GM19328 (cell line): Measurements from ENCODE around the gene ABCA9.
"Not testable (repeated sequence)": the region's sequence is repeated elsewhere in the genome, so short reads cannot be mapped to it uniquely, and the experiment has no call there.

Source experiments
- ATAC-seq: cut with Tn5 transposase; IDR thresholded peaks from one replicate; pipeline ENCODE4 v1.9.1; 2021; ENCODE audit warnings: mild to moderate bottlenecking, moderate library complexity; ENCODE audit not compliant: unreplicated experiment

The ABCA9 gene, protein sequence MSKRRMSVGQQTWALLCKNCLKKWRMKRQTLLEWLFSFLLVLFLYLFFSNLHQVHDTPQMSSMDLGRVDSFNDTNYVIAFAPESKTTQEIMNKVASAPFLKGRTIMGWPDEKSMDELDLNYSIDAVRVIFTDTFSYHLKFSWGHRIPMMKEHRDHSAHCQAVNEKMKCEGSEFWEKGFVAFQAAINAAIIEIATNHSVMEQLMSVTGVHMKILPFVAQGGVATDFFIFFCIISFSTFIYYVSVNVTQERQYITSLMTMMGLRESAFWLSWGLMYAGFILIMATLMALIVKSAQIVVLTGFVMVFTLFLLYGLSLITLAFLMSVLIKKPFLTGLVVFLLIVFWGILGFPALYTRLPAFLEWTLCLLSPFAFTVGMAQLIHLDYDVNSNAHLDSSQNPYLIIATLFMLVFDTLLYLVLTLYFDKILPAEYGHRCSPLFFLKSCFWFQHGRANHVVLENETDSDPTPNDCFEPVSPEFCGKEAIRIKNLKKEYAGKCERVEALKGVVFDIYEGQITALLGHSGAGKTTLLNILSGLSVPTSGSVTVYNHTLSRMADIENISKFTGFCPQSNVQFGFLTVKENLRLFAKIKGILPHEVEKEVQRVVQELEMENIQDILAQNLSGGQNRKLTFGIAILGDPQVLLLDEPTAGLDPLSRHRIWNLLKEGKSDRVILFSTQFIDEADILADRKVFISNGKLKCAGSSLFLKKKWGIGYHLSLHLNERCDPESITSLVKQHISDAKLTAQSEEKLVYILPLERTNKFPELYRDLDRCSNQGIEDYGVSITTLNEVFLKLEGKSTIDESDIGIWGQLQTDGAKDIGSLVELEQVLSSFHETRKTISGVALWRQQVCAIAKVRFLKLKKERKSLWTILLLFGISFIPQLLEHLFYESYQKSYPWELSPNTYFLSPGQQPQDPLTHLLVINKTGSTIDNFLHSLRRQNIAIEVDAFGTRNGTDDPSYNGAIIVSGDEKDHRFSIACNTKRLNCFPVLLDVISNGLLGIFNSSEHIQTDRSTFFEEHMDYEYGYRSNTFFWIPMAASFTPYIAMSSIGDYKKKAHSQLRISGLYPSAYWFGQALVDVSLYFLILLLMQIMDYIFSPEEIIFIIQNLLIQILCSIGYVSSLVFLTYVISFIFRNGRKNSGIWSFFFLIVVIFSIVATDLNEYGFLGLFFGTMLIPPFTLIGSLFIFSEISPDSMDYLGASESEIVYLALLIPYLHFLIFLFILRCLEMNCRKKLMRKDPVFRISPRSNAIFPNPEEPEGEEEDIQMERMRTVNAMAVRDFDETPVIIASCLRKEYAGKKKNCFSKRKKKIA (N-terminal part only)

DNA sequence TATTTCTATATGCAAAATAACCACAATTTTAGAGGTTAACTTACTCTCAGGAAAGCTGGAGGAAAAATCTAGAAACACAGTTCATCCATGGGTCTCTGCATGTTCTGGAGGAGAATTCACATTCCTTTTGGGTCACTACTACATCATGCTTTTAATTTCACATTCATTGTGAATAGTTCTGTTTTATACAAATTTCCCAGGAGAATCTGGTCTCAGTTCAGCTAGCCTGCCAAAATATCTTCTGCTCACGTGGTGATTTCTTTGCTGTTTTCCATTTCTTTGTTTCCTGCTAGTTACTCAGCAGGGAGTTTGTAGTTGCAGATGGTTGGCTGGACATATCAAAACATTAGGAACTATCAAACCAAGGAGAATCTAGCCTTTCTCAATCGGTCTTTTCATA, at the start of gene ABCA9:
Gene ABCA9, minus strand, starts transcription at position 106 of the 400 bp plus-strand sequence. CDS start 9,801 bp downstream, outside the sequence.
- ATAC-seq: no peak

DNA sequence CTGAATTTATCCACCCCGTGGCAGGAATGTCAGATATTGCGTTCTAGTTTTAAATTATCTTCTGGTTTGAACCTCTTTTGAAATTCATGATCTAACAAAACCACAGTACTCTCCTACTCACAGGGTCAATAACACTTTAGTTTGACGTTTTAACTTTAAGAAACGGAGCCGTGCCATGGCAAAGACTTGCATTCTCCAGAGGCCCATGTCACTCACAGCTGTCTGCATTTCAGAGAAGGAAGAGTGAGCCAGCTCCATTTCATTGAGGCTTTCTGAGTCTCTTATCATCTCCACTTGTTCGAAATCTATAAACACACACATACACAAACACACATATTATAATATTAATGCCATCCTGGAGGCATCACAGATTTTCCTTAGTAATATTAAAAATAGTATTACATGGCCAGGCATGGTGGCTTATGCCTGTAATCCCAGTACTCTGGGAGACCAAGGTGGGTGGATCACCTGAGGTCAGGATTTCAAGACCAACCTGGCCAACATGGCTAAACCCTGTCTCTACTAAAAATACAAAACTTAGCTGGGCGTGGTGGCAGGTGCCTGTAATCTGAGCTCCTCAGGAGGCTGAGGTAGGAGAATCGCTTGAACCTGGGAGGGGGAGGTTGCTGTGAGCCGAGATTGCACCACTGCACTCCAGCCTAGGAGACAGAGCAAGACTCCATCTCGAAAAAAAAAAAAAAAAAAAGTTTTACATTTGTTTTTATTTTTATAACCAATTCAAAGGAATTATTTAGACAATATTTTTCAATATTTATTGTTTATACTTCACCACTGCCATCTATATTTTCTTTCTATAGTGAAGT, 45.4 kb upstream of the ABCA9 start:
- ATAC-seq: no peak

DNA sequence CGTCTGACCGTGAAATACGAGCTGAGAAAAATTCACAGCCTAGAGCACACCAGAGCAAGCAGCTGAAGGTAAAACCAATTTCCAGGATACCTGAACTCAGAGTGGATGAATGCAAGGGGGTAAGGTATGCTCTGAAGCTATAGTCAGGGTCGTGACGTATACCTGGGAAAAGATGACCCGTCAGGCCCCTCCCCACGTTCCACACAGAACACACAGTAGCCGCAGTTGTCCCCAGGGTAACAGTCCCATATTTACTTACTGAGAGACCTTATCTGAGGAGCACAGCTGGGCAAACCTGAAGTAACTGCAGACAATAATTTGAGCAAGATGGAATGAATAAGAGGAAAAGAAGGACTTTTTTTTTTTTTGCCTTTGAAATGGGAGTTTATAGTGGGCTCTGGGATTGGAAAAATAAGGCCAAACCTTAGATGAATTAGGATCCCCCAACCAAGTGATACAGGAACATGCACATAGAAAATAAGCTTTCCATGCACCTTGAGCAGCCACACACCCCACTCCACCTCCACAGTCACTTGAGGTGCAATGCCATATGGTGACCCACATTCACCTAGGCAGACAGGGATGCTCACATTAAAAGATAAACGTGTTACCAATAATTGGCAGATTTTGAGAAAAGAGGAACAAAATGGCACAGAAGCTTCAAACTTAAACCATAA, 43.0 kb upstream of the ABCA9 start:
- no peak for ATAC-seq

DNA sequence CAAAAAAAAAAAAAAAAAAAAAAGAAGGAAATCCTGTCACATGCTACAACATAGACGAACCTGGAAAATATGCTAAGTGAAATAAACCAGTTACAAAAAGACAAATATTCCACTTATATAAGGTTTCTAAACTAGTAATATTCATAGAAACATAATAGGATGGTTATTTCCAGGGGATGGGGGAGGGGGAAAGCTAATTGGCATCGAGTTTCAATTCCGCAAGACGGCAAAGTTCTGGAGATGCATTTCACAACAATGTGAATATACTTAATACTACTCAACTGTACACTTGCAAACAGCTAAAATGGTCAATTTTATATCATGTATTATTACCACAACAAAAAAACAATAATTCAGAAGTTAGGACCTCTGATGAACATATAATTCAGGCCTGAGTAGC, 37.9 kb upstream of the ABCA9 start:
- no peak for ATAC-seq

DNA sequence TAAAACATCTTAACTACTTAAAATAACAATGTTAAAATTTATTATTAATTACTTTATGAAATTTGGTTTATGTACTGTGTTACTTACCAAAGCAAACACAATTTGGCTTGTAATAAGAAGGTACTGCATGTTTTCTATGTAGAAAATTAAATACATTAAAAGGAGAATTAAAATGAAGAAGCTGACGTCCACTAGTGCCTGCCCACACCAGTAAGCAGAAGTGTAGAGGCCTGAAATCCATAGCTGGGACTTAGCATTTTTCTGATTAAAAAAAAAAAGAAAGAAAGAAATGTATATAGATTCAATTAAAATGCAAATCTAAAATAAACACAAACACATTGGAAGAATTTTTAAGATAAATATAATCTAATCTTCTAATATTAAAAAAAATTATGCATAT, 35.8 kb upstream of the ABCA9 start:
- ATAC-seq: no peak

DNA sequence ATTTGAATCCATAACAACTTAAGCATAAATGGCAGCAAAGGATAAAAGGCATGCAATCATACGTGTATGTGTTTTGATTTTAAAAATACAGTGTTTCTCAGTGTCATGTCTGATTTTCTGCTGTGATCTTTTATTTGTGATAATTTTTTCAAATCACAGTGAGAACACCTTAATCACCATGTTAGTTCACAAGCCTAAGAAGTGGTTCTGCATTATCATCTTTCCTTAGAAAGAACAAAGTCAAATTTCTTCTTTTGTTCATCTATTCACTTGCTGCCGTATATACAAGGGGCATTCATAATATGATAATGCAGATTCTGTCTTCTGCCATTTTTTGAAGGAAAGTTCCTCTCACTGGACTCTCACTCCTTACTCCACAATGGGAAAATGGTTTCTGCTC, 33.3 kb upstream of the ABCA9 start:
- ATAC-seq: no peak

DNA sequence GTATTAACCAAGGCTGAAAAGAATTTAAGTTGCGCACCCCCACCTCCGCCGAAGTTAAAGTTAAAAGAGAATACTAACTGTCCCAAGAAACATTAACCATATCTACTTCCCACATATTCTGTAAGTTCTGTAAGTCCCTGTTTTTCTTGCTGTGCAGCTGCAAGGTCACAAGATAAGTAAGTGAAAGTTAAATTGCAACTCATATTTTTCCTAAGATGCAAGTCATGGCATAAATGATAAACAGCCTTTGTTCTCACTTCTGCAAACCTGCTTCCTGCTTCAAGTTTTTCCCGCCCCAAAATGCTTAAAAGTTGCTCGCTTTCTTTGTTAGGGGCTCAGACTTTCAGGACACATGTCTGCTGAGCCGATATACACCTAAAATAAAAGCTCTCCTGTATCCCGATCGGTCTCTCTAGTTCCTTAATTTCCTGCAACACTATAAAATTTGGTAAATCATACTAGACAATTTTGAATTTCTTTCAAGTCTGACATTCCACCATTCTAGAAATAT, 32.6 kb upstream of the ABCA9 start:
- no peak for ATAC-seq

DNA sequence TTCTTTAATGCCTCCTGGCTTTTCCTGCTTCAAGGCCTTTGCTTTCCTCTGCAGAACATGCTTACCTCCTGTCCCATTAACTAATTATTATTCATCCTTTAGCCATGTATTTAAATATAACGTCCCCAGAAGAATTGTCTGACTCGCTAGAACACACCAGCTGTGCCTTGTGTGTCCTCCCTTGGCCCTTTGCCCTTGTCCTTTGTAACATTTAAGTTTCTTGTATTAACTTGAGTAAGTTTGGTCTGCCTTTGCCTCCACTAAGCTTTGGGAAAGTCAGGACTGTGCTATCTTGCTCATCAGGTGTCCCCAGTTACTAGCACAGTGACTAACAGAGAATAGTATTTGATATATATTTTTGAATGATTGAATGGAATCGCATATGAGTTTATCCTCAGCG, 29.6 kb upstream of the ABCA9 start:
- ATAC-seq: no peak

DNA sequence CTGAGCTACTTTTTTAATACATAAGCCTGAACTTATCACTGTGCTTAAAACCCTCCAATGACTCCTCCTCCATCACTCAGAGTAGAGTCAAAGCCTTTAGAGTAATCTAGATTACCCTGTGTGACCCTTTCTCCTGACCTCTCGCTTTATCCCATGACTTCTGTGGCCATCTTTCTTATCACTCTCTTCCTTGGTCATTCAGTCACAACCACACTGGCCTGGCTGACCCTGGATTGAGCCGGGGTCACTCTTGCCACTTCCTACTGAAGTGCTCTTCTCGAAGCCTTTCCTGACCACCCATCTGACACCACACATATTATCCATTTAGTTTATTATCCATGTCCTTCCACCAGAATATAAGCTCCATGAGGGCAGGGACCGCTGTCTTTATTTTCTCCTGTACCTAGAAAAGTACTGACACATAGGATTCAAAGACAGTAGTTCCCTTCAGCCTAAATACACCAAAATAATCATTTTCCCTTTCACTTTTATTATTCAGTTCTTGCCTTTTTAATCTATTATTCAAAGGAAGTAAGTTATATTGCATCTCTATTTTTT, 28.0 kb upstream of the ABCA9 start:
- ATAC-seq: no peak

DNA sequence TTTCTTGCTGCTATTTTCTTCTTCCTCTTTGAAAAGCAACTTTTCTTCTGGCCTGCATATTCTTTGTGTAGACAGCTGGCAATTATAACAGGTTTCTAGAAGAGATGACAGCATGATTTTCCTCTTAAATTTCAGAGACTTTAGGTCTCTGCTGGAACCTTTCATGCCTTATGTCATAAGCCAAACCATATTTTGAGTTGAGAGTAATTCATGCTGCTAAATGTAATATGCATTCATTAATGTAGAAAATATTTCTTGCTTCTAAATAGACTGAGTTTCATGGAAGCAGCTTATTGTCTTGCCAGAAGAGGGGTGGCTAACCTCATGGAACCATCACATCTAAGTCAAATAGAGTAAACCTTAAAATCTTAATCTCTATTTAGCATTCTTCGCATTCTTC, 25.9 kb upstream of the ABCA9 start:
- ATAC-seq: no peak

DNA sequence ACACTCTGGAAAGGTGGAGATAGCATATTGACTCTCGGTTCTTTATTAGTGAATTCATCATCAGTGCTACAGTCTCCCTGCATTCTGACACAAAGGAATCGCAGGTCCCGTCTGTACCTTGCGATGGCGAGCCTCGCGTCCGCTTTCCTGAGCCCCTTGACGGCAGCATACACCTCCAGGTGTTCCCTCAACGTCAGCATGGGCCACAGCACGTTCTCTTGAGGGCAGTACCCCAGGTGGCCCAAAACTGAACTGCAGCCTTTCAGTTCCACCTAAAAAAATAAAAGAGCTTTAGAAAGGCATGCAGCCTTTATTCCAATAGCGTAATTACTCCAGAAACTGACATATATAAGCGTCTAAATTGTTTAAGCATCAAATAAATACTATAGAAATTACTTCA, 24.2 kb upstream of the ABCA9 start:
- no peak for ATAC-seq

DNA sequence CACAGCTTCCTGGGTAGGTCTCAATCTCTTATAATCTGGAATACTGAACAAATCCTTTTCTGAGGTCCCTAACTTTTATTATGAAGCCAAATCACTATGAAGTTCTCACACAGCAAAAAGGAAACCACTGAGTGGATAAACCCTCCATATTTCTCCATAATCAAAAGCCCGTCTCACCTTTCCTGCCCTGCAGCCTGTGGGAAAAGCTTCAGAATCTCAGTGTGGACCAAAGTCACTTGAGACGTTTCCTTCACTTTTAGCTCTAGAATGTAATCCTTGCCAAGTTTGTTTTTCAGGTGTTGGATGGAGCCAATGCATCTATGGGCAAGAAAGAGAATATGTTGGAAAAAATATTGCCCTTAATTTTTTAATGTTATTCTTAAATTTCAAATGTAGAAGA, 22.0 kb upstream of the ABCA9 start:
- no peak for ATAC-seq

DNA sequence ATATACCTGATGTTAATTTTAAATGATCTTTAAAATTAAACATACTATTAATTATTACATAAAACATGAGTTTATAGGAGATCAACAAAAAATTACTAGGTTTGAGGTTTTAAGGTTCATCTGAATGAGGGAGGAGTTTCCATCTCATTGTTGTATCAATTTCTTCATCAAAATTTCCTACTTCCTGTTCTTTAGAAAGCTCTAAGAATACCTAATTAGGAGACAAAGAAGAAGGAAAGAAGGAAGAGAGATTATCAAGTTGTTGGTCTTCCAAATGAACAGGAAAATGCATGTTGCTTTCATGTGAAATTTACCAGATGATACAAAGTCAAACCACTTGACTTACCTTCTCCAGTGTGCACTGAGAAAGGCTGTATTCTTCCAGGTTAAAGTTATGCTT, 18.1 kb upstream of the ABCA9 start:
- no peak for ATAC-seq

DNA sequence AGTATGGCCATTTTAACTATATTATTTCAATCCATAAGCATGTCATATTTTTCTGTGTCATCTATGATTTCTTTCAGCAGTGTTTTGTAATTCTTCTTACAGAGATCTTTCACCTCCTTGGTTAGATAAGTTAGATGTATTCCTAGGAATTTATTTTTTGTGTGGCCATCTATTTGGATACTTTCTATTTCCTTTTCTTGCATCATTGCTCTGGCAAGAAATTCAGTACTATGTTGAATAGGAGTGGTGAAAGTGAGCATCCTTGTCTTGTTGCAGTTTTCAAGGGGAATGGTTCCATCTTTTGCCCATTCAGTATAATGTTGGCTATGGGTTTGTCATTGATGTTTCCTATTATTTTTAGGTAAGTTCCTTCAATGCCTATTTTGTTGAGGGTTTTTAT, 15.1 kb upstream of the ABCA9 start:
- ATAC-seq: no peak

DNA sequence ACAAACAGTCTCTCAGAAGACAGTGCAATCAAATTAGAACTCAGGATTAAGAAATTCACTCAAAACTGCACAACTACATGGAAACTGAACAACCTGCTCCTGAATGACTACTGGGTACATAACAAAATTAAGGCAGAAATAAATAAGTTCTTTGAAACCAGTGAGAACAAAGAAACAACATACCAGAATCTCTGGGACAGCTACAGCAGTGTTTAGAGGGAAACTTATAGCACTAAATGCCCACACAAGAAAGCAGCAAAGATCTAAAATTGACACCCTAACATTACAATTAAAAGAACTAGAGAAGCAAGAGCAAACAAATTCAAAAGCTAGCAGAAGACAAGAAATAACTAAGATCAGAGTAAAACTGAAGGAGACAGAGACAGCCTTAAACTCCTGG, 12.7 kb upstream of the ABCA9 start:
- not testable (repeated sequence) for ATAC-seq

DNA sequence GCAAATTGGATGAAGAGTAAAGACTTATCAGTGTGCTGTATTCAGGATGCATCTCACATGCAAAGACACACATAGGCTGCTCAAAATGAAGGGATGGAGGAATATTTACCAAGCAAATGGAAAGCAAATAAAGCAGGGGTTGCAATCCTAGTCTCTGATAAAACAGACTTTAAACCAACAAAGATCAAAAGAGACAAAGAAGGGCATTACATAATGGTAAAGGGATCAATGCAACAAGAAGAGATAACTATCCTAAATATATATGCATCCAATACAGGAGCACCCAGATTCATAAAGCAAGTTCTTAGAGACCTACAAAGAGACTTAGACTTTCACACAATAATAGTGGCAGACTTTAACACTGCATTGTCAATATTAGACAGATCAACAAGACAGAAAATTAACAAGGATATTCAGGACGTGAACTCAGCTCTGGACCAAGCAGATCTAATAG, 12.1 kb upstream of the ABCA9 start:
- not testable (repeated sequence) for ATAC-seq

DNA sequence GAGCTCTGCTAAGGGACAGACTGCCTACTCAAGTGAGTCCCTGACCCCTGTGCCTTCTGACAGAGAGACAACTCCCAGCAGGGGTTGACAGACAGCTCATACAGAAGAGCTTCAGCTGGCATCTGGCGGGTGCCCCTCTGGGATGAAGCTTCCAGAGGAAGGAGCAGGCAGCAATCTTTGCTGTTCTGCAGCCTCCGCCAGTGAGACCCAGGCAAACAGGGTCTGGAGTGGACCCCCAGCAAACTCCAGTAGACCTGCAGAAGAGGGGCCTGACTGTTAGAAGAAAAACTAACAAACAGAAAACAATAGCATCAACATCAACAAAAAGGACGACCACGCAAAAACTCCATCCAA, 10.5 kb upstream of the ABCA9 start:
- not testable (repeated sequence) for ATAC-seq

DNA sequence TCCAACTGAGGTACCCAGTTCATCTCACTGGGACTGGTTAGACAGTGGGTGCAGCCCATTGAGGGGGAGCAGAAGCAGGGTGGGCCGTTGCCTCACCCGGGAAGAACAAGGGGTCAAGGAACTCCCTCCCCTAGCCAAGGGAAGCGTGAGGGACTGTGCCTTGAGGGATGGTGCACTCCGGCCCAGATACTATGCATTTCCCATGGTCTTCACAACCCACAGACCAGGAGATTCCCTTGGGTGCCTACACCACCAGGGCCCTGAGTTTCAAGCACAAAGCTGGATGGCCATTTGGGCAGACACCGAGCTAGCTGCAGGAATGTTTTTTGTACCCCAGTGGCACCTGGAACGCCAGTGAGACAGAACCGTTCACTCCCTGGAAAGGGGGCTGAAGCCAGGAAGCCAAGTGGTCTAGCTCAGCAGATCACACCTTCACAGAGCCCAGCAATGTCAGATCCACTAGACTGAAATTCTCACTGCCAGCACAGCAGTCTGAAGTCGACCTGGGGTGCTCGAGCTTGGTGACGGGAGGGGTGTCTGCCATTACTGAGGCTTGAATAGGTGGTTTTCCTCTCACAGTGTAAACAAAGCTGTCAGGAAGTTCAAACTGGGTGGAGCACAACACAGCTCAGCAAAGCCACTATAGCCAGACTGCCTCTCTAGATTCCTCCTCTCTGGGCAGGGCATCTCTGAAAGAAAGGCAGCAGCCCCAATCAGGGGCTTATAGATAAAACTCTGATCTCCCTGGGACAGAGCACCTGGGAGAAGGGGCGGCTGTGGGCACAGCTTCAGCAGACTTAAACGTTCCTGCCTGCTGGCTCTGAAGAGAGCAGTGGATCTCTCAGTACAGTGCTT, 9.9 kb upstream of the ABCA9 start:
- not testable (repeated sequence) for ATAC-seq
